Hepatocyte (in vitro differentiated cells): ENCODE results near the gene MED13L.

Experiments used
- EZH2 ChIP-seq: fragments of 200-600 bp; sonication (generic); IDR thresholded peaks from 2 replicates; pipeline ENCODE4 v1.6.1; 2016; ENCODE audit warnings: antibody characterized with exemption, mild to moderate bottlenecking, borderline replicate concordance
- TF ChIP-seq, protein P1 (sequence below): fragments of 200-600 bp; sonication (generic); IDR thresholded peaks from 2 replicates; pipeline ENCODE4 v1.5.1; 2016; ENCODE audit warnings: antibody characterized with exemption, mild to moderate bottlenecking; ENCODE audit not compliant: poor library complexity

DNA sequence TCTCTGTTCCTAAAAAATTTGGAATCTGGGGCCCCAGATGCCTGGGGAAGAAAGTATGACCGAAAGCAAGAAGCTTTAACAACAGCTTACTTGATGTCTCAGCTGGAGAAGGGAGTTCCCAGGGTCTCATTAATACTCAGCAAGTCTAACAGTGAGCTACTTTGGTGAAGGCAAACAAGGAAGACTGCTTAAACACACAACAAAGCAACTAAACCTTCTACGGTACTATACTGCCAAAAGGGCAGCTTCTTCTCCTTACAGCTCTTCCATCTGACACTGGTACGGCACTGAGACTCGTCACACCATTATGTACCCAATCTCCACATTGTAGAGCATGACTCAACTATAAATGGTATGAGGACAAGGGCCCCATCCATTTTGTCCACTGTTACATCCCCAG lies 213.0 kb downstream of the MED13L start:
- TF ChIP-seq, protein P1, sequence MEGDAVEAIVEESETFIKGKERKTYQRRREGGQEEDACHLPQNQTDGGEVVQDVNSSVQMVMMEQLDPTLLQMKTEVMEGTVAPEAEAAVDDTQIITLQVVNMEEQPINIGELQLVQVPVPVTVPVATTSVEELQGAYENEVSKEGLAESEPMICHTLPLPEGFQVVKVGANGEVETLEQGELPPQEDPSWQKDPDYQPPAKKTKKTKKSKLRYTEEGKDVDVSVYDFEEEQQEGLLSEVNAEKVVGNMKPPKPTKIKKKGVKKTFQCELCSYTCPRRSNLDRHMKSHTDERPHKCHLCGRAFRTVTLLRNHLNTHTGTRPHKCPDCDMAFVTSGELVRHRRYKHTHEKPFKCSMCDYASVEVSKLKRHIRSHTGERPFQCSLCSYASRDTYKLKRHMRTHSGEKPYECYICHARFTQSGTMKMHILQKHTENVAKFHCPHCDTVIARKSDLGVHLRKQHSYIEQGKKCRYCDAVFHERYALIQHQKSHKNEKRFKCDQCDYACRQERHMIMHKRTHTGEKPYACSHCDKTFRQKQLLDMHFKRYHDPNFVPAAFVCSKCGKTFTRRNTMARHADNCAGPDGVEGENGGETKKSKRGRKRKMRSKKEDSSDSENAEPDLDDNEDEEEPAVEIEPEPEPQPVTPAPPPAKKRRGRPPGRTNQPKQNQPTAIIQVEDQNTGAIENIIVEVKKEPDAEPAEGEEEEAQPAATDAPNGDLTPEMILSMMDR: no peak
- no peak for TF ChIP-seq EZH2
